Mesendoderm (in vitro differentiated cells): ENCODE data around the gene ITGA8.

ENCODE experiments used
- DNase-seq: peaks from one replicate; pipeline ENCODE4 v3.0.0; 2013
- H2AK5ac ChIP-seq: 2 replicates; pipeline ENCODE4 v1.6.1; 2013; ENCODE audit warnings: low read length, inconsistent platforms
- H2BK120ac ChIP-seq: 2 replicates; pipeline ENCODE4 v1.6.1; 2013; ENCODE audit warnings: low read depth, mild to moderate bottlenecking, low read length, moderate library complexity, mixed read lengths
- H2BK15ac ChIP-seq: replicated peaks from 2 replicates; pipeline ENCODE4 v1.6.1; 2013; ENCODE audit warnings: low read depth, mild to moderate bottlenecking, moderate library complexity
- H2BK5ac ChIP-seq: 2 replicates; pipeline ENCODE4 v1.6.1; 2013; ENCODE audit warnings: low read length, inconsistent platforms
- H3K18ac ChIP-seq: 2 replicates; pipeline ENCODE4 v1.6.1; 2013; ENCODE audit warnings: mild to moderate bottlenecking, low read length, mixed read lengths
- H3K23ac ChIP-seq: one replicate; pipeline ENCODE4 v1.6.1; 2013; ENCODE audit warnings: low read length
- H3K27ac ChIP-seq: 2 replicates; pipeline ENCODE4 v1.5.1; 2013; ENCODE audit warnings: low read depth, mild to moderate bottlenecking, inconsistent platforms, low read length, moderate library complexity
- H3K27me3 ChIP-seq: 2 replicates; pipeline ENCODE4 v1.6.1; 2013; ENCODE audit warnings: low read length, control low read depth, mild to moderate bottlenecking, inconsistent platforms; ENCODE audit not compliant: insufficient read depth, poor library complexity
- H3K36me3 ChIP-seq: 2 replicates; pipeline ENCODE4 v1.6.1; 2013; ENCODE audit warnings: low read length, inconsistent platforms; ENCODE audit not compliant: control insufficient read depth, insufficient read depth
- H3K4ac ChIP-seq: one replicate; pipeline ENCODE4 v1.6.1; 2013; ENCODE audit warnings: low read depth, mild to moderate bottlenecking, low read length, moderate library complexity
- H3K4me1 ChIP-seq: 2 replicates; pipeline ENCODE4 v1.6.1; 2013; ENCODE audit warnings: low read depth, low read length, inconsistent platforms; ENCODE audit not compliant: control insufficient read depth
- H3K4me2 ChIP-seq: 2 replicates; pipeline ENCODE4 v1.6.1; 2013; ENCODE audit warnings: low read length
- H3K4me3 ChIP-seq: 2 replicates; pipeline ENCODE4 v1.5.1; 2013; ENCODE audit warnings: mild to moderate bottlenecking, low read length
- H3K56ac ChIP-seq: one replicate; pipeline ENCODE4 v1.6.1; 2013; ENCODE audit warnings: low read length
- H3K79me1 ChIP-seq: 2 replicates; pipeline ENCODE4 v1.6.1; 2013; ENCODE audit warnings: low read length, inconsistent platforms
- H3K79me2 ChIP-seq: 2 replicates; pipeline ENCODE4 v1.6.1; 2013; ENCODE audit warnings: mild to moderate bottlenecking, low read length; ENCODE audit not compliant: control insufficient read depth, insufficient read depth
- H3K9ac ChIP-seq: 2 replicates; pipeline ENCODE4 v1.6.1; 2013; ENCODE audit warnings: low read length, inconsistent platforms
- H4K5ac ChIP-seq: one replicate; pipeline ENCODE4 v1.6.1; 2013; ENCODE audit warnings: low read length
- H4K8ac ChIP-seq: one replicate; pipeline ENCODE4 v1.6.1; 2013; ENCODE audit warnings: low read depth, mild to moderate bottlenecking, control low read depth, low read length, moderate library complexity
- WGBS: extraction: QIAGEN DNeasy Blood & Tissue Kit; methylation state at CpG from one replicate; pipeline ENCODE4 v1.1.7; 2013; ENCODE audit warnings: low lambda C conversion rate, missing lambda C conversion rate; ENCODE audit not compliant: insufficient coverage; ENCODE audit errors: extremely low coverage; 5-methylcytosine and 5-hydroxymethylcytosine counted together

The ITGA8 gene

GRCh38 chr10:15579605-15580004 lies 140.1 kb downstream of the ITGA8 start:
- H3K4ac ChIP-seq: no peak overlapping the region
- WGBS: 100% methylated on average over 1 of the region's 4 CpGs
- no peaks in the 10 kb centered on the region for H3K36me3 ChIP-seq
- no peak overlapping the region for H2AK5ac ChIP-seq
- no peaks in the 10 kb centered on the region for H3K79me2 ChIP-seq
- no peak overlapping the region for H3K4me2 ChIP-seq
- no peak for DNase-seq
- H2BK5ac ChIP-seq: no peak overlapping the region
- H3K27ac ChIP-seq: no peak overlapping the region
- no peak overlapping the region for H2BK120ac ChIP-seq
- no peak overlapping the region for H4K5ac ChIP-seq
- H2BK15ac ChIP-seq: no peak overlapping the region
- H3K18ac ChIP-seq: no peak overlapping the region
- no peaks in the 10 kb centered on the region for H3K27me3 ChIP-seq
- no peaks in the 10 kb centered on the region for H3K4me1 ChIP-seq
- H3K23ac ChIP-seq: no peak overlapping the region
- no peak overlapping the region for H3K4me3 ChIP-seq
- no peaks in the 10 kb centered on the region for H3K79me1 ChIP-seq
- H3K9ac ChIP-seq: no peak overlapping the region
- H4K8ac ChIP-seq: no peak overlapping the region
- H3K56ac ChIP-seq: no peak overlapping the region

- DNase-seq: no peak
- no peak overlapping the region for H3K4me2 ChIP-seq
- no peak overlapping the region for H3K56ac ChIP-seq
- no peak overlapping the region for H2BK5ac ChIP-seq
- H3K36me3 ChIP-seq: no peaks in the 10 kb centered on the region
- H4K8ac ChIP-seq: no peak overlapping the region
- no peaks in the 10 kb centered on the region for H3K79me2 ChIP-seq
- no peak overlapping the region for H2BK15ac ChIP-seq
- H3K9ac ChIP-seq: no peak overlapping the region
- H3K18ac ChIP-seq: no peak overlapping the region
- H4K5ac ChIP-seq: no peak overlapping the region
- H3K27me3 ChIP-seq: no peaks in the 10 kb centered on the region
- H3K79me1 ChIP-seq: no peaks in the 10 kb centered on the region
- H3K4me3 ChIP-seq: no peak overlapping the region
- H2AK5ac ChIP-seq: no peak overlapping the region
- no peak overlapping the region for H3K27ac ChIP-seq
- H3K23ac ChIP-seq: no peak overlapping the region
- H2BK120ac ChIP-seq: no peak overlapping the region
- H3K4ac ChIP-seq: no peak overlapping the region
- H3K4me1 ChIP-seq: no peaks in the 10 kb centered on the region
- WGBS: no CpG with 5 or more reads among the region's 6 CpGs
Observed at GRCh38 chr10:15572531-15573045, 147.1 kb downstream of the ITGA8 start.

- Histone ChIP-seq H2BK120ac (no peak overlapping the region), H3K27me3 (no peaks in the 10 kb centered on the region), H3K4me3 (no peak overlapping the region), H3K9ac (no peak overlapping the region), H3K23ac (no peak overlapping the region), H2AK5ac (no peak overlapping the region), H3K27ac (no peak overlapping the region), H4K5ac (no peak overlapping the region), H3K79me1 (no peaks in the 10 kb centered on the region), H2BK5ac (no peak overlapping the region), H3K79me2 (no peaks in the 10 kb centered on the region), H3K36me3 (no peaks in the 10 kb centered on the region), H3K18ac (no peak overlapping the region), H3K4me1 (no peaks in the 10 kb centered on the region), H4K8ac (no peak overlapping the region), H3K56ac (no peak overlapping the region), H2BK15ac (no peak overlapping the region), H3K4ac (no peak overlapping the region), H3K4me2 (no peak overlapping the region)
- no peak for DNase-seq
- no CpG with 5 or more reads among the region's 3 CpGs for WGBS
Observed at GRCh38 chr10:15571575-15571974, 148.1 kb downstream of the ITGA8 start.

- no peak overlapping the region for H4K8ac ChIP-seq
- H4K5ac ChIP-seq: no peak overlapping the region
- no peaks in the 10 kb centered on the region for H3K79me2 ChIP-seq
- H3K9ac ChIP-seq: no peak overlapping the region
- H3K27me3 ChIP-seq: no peaks in the 10 kb centered on the region
- no peak overlapping the region for H3K4ac ChIP-seq
- H2BK15ac ChIP-seq: no peak overlapping the region
- H3K4me1 ChIP-seq: no peaks in the 10 kb centered on the region
- DNase-seq: no peak
- no peak overlapping the region for H3K27ac ChIP-seq
- H3K79me1 ChIP-seq: no peaks in the 10 kb centered on the region
- no peak overlapping the region for H2AK5ac ChIP-seq
- no peak overlapping the region for H2BK120ac ChIP-seq
- no peak overlapping the region for H3K23ac ChIP-seq
- H3K56ac ChIP-seq: no peak overlapping the region
- no peak overlapping the region for H3K4me3 ChIP-seq
- no peak overlapping the region for H3K4me2 ChIP-seq
- no CpG with 5 or more reads among the region's 3 CpGs for WGBS
- no peak overlapping the region for H3K18ac ChIP-seq
- H3K36me3 ChIP-seq: no peaks in the 10 kb centered on the region
- no peak overlapping the region for H2BK5ac ChIP-seq
Observed at GRCh38 chr10:15570738-15571339, 148.9 kb downstream of the ITGA8 start.

GRCh38 chr10:15567952-15568351 lies 151.8 kb downstream of the ITGA8 start:
- no CpG with 5 or more reads among the region's 1 CpG for WGBS
- no peak overlapping the region for H2BK15ac ChIP-seq
- H3K4me3 ChIP-seq: no peak overlapping the region

GRCh38 chr10:15563246-15563645 lies 156.5 kb downstream of the ITGA8 start:
- H3K4ac ChIP-seq: no peak overlapping the region
- no peak overlapping the region for H3K9ac ChIP-seq
- H3K18ac ChIP-seq: no peak overlapping the region
- no peak overlapping the region for H2BK5ac ChIP-seq
- H3K27ac ChIP-seq: no peak overlapping the region
- H3K56ac ChIP-seq: no peak overlapping the region
- H3K79me1 ChIP-seq: no peaks in the 10 kb centered on the region
- H2AK5ac ChIP-seq: no peak overlapping the region
- no peak overlapping the region for H4K5ac ChIP-seq
- no peak overlapping the region for H2BK120ac ChIP-seq
- H3K27me3 ChIP-seq: no peaks in the 10 kb centered on the region
- no peak overlapping the region for H3K23ac ChIP-seq
- no peak overlapping the region for H4K8ac ChIP-seq
- H3K4me2 ChIP-seq: no peak overlapping the region
- H3K79me2 ChIP-seq: no peaks in the 10 kb centered on the region
- H3K4me1 ChIP-seq: no peaks in the 10 kb centered on the region
- WGBS: no CpG with 5 or more reads among the region's 1 CpG
- H3K36me3 ChIP-seq: no peaks in the 10 kb centered on the region
- DNase-seq: no peak
- no peak overlapping the region for H3K4me3 ChIP-seq
- H2BK15ac ChIP-seq: no peak overlapping the region

More at GRCh38 chr10:15567952-15568351, 151.8 kb downstream of the ITGA8 start:
- Histone ChIP-seq H4K5ac (no peak overlapping the region), H3K4ac (no peak overlapping the region), H2BK120ac (no peak overlapping the region), H3K79me2 (no peaks in the 10 kb centered on the region), H3K56ac (no peak overlapping the region), H3K23ac (no peak overlapping the region), H3K9ac (no peak overlapping the region), H3K27me3 (no peaks in the 10 kb centered on the region), H3K4me1 (no peaks in the 10 kb centered on the region), H2BK5ac (no peak overlapping the region), H2AK5ac (no peak overlapping the region), H3K18ac (no peak overlapping the region), H3K27ac (no peak overlapping the region), H4K8ac (no peak overlapping the region), H3K79me1 (no peaks in the 10 kb centered on the region), H3K4me2 (no peak overlapping the region), H3K36me3 (no peaks in the 10 kb centered on the region)
- no peak for DNase-seq
